Right hindlimb (tissue), 1 donor: ENCODE results near the gene ZNF502.
"Not testable (repeated sequence)": the region's sequence is repeated elsewhere in the genome, so short reads cannot be mapped to it uniquely, and the experiment has no call there.

Source experiments
- DNase-seq: peaks from one replicate; pipeline ENCODE4 v3.0.0-alpha.2; 2018

Gene ZNF502

DNA sequence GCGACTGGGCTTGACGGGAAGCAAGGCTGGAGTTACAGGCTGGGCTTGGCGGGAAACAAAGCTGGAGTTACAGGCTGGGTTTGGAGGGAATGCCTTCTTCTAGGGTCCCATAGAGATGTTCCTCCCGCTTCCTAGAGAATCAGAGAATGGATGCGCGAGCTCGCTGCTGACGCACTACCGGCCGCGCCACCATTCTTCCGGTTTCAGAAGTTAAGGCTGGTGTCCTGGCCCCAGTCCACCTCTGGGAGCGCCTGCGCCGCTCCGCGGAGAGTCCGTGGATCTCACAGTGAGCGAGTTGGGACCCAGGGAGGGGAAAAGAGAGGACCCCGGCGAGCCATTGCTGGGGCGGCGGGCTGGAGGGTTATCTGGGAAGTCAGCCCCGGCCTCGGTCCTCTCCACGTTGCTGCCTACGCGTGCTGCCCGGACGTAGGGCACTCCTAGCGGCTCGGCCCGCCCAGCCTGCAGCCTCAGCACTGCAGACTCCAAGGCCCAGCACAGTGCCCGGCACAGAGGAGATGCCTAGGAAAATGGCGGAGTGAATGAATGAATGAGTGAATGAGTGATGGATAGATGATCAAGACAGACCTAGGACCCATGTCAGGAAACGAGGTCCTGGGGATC is at the start of gene ZNF502:
ZNF502 (plus strand) TSS at position 206 of the 621 bp plus-strand sequence. CDS start 7,602 bp downstream, outside the sequence.
- DNase-seq, result peak; percentile 95

DNA sequence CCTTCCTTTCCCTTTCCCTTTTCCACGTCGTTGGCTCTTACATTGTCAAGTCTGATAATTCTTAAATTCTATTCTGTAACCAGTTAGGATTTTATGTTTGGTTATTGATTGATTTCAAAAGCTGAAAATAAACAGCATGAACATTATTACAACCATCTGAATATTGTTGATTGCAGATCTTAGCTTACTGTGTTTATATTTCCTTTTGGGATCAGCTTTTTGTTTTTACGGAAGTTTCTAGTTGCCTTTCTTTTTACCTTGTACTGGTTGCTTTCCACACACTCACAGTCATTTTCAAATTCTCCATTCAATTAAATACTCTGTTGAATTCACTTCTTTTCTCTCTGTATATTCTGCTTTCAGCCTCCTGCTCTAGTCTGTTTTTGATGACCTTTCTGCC is 47.3 kb upstream of the ZNF502 start:
- no peak for DNase-seq

DNA sequence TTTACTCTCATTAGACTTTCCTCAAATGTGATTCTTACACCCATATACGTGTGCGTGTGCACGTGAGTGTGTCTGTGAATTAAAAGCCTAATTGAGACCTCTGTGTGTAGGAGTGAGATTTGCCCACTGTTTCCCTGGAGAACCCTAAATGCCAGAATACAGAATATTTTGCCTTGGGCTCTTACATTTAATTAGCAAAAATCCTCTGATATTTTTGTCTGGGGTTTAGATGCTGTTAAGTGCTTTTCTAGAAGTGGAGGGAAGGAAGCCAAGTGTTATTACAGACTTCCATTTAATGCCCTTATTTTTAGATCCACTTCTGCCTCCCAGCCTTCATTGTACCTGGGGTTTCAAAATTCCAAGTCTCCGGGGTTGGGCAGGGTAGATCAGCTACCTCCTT is 46.1 kb upstream of the ZNF502 start:
- DNase-seq, result no peak

DNA sequence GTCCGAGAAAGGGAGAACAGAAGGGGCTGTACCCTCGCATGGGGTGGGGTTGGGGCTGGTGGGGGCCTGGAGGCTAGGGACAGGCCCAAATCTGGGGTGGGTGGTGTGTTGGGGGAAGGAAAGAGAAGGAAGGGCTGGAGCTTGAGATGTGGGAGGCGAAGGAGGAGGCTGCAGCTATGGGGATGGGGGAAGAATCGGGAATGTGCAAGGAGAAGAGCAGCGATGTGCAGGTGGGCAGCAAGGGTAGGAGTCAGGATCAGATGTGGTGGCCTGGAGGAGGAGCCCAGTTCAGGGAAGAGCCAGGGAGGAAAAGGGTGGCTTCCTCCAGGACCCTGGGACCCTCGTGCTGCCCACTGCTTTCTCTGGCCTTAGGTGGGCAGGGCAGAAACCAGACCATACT is 42.7 kb upstream of the ZNF502 start:
- DNase-seq, result no peak

DNA sequence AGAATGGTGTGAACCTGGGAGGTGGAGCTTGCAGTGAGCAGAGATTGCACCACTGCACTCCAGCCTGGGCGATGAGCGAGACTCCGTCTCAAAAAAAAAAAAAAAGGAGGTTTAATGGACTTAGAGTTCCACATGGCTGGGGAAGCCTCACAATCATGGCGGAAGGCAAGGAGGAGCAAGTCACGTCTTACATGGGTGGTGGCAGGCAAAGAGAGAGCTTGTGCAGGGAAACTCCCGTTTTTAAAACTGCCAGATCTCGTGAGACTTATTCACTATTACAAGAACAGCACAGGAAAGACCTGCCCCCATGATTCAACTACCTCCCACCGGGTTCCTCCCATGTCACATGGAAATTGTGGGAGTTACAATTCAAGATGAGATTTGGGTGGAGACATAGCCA is 39.0 kb upstream of the ZNF502 start:
- DNase-seq, result not testable (repeated sequence)

DNA sequence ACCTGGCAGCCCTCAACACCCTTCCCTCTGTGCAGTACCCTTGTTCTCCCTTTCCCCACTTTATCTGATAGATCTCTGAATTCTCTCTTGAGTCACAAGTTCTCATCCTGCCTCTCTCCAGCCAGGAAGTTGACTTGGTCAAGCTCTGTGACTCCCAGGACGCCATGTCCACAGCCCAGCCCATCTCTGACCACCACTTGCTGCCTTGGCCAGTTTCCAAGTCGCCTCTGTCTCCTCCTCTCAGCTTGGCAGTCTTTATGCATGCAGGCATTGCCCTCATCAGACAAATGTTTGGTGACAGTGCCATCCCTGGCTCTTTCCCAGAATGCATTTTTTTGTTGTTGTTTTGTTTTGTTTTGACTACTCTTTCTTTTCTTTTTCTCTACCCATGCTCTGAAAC is 38.2 kb upstream of the ZNF502 start:
- no peak for DNase-seq

DNA sequence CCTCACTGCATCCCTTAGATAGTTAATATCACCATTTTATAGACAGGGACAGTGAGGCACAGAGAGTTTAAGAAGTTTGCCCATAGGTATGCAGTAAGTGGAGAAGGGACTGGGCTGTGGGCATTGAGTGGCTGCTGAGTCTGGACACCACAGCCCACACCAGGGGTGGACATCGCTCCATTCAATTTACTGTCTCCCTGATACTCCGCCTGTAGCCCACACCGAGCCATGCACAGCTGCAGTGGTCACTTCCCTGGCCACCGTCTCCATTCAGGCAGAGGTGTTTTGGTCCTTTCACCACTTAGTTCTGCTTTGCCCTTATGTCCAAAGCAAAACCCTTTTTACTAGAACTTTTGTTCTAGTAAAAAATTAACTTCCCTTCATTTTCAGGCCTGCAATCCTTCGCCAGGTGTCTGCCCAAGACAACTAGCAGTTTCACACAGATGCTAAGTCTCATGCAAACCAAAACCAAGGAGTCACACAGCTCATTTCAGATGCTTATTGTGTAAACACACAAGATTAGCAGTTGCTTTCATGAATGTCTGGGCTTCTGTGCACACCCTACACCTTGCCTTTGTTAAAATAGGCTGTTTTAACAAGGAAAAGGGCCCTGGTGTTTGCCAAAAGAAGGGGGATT is 33.9 kb upstream of the ZNF502 start:
- no peak for DNase-seq

DNA sequence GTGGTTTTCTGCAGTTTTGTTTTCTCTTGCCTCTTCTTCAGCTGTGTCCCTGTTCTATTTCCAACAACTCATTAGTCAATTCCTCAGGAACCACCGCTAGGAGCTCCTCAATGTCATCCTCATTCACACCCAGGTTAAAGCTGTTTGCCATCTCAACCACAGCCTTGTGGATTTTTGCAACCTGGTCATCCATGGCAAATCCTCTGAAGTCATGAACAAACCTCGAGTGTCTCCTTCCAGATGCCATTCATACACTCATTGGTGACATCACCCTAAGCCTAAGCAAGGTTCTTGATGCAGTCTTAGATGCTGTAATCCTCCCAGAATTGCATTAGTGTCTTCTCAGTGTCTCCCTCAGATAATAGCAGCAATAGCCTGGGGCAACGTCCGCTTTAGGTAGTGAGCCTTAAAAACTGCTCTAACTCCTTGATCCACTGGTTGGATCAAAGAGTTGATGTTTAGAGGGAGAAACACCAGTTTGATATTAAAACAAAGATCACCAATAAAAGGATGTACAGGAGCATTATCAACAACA is 31.5 kb upstream of the ZNF502 start:
- DNase-seq, result no peak

DNA sequence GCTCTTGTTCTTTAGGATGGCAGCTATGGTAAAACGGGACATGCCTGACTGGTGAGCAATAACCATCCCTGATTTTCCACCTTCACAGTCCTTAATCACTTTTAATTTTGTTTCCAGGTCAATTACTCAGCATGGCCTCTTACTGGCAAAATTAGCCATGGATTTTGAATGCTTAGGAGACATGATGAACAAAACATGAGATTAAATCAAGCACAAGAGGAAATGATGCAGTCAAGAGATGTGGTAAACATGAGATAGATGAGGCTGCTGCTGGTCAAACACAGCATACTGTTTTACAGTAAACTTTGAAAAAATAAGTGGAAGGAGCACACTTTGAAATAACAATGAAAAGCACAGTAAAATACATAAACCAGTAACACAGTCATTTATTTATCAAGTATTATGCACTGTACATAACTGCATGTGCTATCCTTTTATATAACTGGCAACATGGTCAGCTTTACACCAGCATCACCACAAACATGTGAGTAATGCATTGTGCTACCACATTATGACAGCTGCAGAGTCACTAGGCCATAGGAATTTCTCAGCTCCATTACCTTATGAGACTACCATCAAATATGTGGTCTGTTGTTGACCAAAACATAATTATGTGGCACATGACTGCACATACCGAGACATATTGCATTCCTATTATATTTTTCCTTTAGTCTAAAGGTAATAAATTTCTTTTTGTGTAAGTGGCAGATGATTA is 30.1 kb upstream of the ZNF502 start:
- no peak for DNase-seq

DNA sequence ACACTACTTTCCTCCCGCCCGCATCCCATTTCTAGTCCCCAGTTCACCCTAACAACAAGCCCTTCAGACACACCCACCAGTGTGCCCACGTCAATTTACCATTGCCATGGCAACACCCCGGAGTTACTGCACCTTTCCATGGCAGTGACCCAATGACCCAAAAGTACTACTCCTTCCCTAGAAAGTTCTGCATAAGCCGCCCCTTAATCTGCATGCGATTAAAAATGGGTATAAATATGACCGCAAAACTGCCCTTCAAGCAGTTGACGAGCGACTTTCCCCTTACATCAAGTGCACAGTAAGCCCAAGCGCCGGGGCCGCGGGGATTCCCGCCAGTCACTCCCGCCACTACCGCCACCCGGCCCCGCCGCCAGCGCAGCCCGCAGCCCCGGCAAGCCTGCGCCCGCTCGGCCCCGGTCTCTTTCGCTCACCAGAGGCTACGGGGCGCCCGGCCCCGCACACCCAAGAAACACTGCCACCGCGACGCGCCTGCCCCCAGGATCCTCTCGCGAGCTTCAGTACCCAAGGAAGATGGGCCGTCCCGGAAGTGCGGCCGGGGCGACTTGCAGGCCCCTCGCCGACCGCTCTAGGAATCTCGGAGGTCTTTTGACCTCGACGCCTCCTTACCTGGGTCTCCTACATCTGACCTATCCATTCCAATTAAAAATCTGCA is 27.2 kb upstream of the ZNF502 start:
- peak; percentile 89 for DNase-seq

DNA sequence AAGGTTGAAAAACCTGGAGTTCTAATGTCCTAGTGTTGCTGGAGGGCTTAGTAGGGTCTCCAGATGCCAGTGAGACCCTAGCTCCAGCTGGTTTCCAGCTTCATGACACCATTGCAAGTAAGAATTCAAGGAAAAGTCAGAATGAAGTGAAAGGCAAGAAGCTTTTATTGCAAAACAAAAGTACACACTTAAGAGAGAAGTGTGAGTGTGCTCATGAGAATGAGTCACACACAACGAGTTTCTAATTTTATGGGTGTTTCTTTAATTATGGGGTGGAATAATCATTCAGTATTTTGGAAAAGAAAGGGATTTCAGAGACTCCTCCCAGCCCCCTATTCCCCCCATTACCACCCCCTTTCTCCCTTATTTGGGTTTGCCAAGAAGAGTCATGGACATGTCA is 24.6 kb upstream of the ZNF502 start:
- DNase-seq, result no peak

DNA sequence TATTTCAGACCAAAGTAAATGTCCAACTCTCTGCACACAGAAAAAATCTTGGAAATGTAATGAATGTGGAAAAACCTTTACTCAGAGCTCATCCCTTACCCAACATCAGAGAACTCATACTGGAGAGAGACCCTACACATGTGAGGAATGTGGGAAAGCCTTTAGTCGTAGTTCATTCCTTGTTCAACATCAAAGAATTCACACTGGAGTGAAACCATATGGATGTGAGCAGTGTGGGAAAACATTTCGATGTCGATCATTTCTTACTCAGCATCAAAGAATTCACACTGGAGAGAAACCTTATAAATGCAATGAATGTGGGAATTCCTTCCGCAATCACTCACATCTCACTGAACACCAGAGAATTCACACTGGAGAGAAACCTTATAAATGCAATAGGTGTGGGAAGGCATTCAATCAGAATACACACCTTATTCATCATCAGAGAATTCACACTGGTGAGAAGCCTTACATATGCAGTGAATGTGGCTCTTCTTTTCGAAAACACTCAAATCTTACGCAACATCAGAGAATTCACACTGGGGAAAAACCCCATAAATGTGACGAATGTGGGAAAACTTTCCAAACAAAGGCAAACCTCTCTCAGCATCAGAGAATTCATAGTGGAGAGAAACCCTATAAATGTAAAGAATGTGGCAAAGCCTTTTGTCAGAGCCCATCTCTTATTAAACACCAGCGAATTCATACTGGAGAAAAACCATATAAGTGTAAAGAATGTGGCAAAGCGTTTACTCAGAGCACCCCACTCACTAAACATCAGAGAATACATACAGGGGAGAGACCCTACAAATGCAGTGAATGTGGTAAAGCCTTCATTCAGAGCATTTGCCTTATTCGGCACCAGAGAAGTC is 9.0 kb downstream of the ZNF502 start:
- no peak for DNase-seq

DNA sequence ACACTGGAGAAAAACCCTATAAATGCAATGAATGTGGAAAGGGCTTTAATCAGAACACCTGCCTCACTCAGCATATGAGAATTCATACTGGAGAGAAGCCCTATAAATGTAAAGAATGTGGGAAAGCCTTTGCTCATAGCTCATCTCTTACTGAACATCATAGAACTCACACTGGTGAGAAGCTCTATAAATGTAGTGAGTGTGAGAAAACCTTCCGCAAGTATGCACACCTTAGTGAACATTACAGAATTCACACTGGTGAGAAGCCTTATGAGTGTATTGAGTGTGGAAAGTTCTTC is 9.6 kb downstream of the ZNF502 start:
- no peak for DNase-seq

DNA sequence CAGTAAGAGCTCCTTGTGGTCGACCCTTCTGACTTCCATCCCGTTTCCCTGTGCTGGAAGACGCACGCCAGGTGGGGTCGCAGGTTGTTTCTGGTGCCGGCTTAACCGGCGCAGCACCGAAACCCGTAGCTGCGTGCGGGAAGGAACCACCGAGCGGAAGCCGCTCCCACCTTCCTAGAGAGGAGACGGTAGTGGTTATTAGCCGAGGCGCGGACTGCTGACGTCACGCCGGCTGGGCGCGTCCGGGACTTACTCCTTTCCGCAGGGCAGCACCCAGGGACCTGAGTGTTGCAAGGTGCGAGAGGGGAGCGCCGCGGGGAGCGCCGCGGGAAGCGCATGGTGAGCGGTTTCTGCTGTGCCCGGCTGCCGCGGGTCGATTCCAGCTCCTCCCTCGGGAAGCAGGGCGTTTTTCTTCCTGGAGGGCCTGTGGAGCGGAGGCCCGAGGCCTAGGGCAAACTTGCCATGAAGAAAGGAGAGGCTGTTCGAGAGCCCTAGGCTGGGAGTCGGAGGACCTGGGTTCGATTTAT is 17.0 kb downstream of the ZNF502 start, which contains the start of gene ZNF501:
ZNF501 (plus strand) TSS at position 252 of the 527 bp plus-strand sequence. CDS start 4,787 bp downstream, outside the sequence.
- peak; percentile 95 for DNase-seq

DNA sequence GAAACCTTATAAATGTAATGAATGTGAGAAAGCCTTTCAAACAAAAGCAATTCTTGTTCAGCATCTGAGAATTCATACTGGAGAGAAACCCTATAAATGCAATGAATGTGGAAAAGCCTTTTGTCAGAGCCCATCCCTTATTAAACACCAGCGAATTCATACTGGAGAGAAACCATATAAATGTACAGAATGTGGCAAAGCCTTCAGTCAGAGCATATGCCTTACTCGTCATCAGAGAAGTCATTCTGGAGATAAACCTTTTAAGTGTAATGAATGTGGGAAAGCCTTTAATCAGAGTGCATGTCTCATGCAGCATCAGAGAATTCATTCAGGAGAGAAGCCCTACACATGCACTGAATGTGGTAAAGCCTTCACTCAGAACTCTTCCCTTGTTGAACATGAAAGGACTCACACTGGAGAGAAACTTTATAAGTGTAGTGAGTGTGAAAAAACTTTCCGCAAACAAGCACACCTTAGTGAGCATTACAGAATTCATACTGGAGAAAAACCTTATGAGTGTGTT is 22.2 kb downstream of the ZNF502 start:
- DNase-seq, result no peak

DNA sequence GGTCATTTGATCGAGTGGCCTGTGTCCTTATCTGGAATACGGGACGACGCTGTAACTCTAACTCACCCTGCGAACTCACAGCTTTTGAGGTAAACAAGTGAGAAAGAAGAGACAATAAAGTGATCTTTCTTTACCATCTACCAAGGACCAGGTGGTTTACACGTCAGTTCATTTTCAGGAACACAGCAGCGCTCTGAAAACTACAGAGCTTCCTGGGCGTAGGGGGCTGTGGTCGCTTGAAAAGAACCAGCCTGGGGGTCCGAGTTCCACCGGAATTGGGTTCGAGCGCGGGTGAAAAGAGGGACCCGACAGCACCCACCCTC is 48.6 kb downstream of the ZNF502 start:
- DNase-seq, result no peak

DNA sequence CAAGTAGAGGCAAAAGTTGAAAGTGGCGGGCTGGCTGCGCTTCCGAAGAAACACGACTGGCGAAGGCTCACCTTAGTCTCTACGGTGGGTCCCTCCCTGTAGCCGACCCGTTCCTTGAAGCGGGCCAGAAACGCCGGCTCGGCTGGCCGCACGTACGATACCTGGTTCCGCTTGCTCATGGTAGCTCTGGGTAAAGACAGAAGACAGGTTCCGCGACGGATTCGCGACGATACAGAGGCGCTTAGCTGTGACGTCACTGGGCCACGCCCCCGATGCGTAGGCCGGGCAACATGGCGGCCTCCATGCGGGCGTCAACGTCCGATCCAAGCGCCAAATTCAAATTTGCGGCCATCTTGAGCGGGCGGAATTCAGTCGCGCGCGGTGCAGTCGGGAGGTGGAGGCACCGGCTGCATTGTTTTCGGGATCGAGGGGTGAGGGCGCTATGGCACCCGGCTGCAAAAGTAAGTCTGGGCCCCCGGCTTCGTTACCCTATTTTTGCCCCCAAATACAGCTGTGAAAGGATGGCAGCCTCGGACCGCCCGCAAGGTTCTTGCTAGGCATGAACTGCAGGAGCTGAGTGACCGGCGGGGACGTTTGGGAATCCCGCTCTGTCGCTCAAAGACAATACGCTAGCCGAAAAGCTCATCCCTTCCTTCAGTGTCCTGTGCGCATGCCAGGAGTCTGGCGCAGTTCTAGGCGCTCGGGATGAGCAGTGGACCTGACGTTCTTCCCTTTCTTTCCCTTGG is 49.1 kb downstream of the ZNF502 start, which contains the start of the genes KIAA1143 and KIF15:
KIAA1143 (minus strand) TSS at position 196 of the 746 bp plus-strand sequence; CDS start at position 179, 17 bp downstream.
KIF15 (plus strand) TSS at position 371 of the 746 bp plus-strand sequence; CDS start at position 443, 72 bp downstream.
- DNase-seq, result peak; percentile 97

DNA sequence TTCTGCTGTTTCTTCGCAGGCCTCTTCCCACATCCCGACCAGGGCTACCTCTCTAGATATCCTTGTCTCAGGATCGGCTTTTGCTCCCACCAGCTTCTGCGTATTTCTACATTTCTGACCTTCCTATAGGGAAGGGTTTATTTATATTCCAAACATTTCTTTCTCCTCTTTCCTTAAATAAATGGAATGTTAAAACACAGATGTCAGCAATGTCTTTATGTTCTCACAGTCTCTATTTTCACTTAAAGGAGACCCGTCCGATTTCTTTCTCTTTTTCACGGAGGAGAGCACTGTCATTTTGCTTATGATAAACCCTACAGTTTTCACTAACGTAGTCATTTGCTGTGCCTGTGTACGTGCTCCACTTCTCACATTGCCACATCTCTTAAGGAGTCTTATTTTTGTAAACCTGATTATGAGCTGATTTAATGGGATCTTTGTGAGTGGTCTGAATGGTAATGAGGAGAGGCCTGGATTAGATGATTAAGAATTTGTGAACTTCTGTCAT is 49.8 kb downstream of the ZNF502 start:
- DNase-seq, result no peak

DNA sequence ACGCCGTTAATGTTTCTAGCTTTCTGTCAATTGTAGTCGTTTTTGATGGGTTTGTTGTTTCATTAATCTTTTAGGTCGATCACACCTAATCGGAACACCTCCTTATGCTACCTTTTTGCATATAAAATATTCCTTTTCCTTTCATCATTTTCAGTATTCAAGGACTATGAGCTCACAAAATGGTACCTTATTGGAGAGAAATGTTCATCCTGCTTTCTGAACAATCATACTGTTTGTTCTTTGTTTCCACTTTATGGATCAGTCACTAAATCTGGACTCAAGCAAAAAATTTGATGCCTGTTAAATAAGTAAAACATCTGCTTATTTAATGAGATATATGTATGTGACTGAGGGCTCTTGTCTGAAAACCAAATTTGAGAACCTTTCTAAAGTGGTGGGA is 50.2 kb downstream of the ZNF502 start:
- no peak for DNase-seq

DNA sequence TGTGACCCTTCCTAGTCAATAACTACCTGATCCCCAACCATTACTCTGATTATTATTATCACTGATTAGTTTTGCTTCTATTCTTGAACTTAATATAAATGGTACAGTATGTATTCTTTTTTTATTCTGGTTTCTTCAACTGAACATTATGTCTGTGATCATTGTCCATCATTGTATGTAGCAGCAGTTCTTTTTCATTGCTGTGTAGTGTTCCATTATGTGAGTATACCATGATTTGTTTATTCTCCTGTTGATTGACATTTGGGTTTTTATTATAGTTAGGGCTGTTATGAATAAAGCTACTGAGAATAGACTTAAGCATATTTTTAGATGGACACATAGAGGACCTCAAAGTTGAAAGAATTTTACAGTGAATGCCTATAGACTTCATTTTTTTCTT is 51.8 kb downstream of the ZNF502 start:
- DNase-seq, result no peak
